Frontal cortex (tissue), 4 donors: ENCODE results near the gene ABCF2. TPM values are rescaled to one million over a fixed set of nuclear protein-coding genes. Genes with fewer than 3 reads are reported as not detected.

Experiments used
- DNase-seq, 2 donors: peaks; one replicate each; pipeline ENCODE4 v3.0.0; 2012; ENCODE audit warnings: low spot score in 2 of 2
- FAIRE-seq: peaks from 2 replicates; lab custom pipeline; 2012; peaks lifted over from hg19 to GRCh38; lab: Jason Lieb, UNC
- total RNA-seq: library from RNA; depleted of rRNA; stranded (reverse); fragments of >200 nt; gene quantifications from one replicate; pipeline ENCODE4 v1.2.3, GENCODE V29; 2014
- donor health status: control.
- donor health status: control.
- donor health status: control.

Gene ABCF2
- total RNA-seq, 1 donor from 2014 or later = 38.3 TPM

GRCh38 chr7:151178831-151179230 is 48.2 kb downstream of the ABCF2 start:
- FAIRE-seq (no peak), DNase-seq (no peak)

GRCh38 chr7:151178236-151178635 is 48.8 kb downstream of the ABCF2 start:
- FAIRE-seq (no peak), DNase-seq (no peak)

- no peak for FAIRE-seq
- no peak for DNase-seq
These were observed 49.7 kb downstream of the ABCF2 start for GRCh38 chr7:151177310-151177709.

- no peak for DNase-seq
- FAIRE-seq = no peak
These were observed 50.6 kb downstream of the ABCF2 start for GRCh38 chr7:151176401-151176800.

GRCh38 chr7:151175793-151176311 is 51.2 kb downstream of the ABCF2 start:
- DNase-seq (no peak), FAIRE-seq (no peak)

- FAIRE-seq (no peak), DNase-seq (no peak)
These were observed 51.8 kb downstream of the ABCF2 start for GRCh38 chr7:151175047-151175792.

GRCh38 chr7:151174246-151175046 is 52.6 kb downstream of the ABCF2 start:
- FAIRE-seq (no peak), DNase-seq (peak in 1 of 2 donors; percentile 70)

- DNase-seq = peak in 1 of 2 donors; percentile 22
- no peak for FAIRE-seq
These were observed 53.4 kb downstream of the ABCF2 start for GRCh38 chr7:151173386-151174245.

GRCh38 chr7:151172273-151173141 is 54.5 kb downstream of the ABCF2 start:
- FAIRE-seq = no peak

GRCh38 chr7:151168787-151169162 is 58.2 kb downstream of the ABCF2 start:
- DNase-seq = no peak
- no peak for FAIRE-seq

More at GRCh38 chr7:151172273-151173141, 54.5 kb downstream of the ABCF2 start:
- DNase-seq = peak; percentile 92 to 94

GRCh38 chr7:151168003-151168786 is 58.8 kb downstream of the ABCF2 start:
- DNase-seq = peak; percentile 65 to 69
- no peak for FAIRE-seq

GRCh38 chr7:151167197-151167961 is 59.6 kb downstream of the ABCF2 start, which contains the start of gene GBX1:
Gene GBX1 (minus strand): TSS chr7:151167694. CDS start chr7:151167548, 146 bp downstream.
- peak in 1 of 2 donors; percentile 64 for DNase-seq
- no peak for FAIRE-seq

- DNase-seq = no peak
- no peak for FAIRE-seq
These were observed 60.3 kb downstream of the ABCF2 start for GRCh38 chr7:151166629-151167196.
